ENCODE measurements around the gene FHL1.

DNA sequence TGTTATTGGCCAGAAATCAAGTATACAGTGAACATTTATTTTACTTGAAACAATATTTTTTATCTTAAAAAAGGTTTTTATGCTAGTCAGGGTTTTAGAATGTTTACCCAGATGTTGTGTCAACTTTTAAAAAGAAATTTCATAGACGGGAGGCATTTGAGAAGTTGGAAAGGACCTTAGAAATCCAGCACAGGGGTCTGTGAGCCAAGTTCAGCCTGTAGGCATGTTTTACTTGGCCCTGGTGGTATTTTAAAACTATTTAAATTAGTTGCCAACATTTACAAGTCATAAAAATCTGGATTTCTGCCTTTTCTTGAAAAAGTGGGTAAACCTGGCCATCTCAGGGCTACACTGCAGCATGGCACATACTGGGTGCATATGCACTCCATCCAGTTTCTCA lies 25.5 kb upstream of the FHL1 start:
- TF ChIP-seq, protein P1, sequence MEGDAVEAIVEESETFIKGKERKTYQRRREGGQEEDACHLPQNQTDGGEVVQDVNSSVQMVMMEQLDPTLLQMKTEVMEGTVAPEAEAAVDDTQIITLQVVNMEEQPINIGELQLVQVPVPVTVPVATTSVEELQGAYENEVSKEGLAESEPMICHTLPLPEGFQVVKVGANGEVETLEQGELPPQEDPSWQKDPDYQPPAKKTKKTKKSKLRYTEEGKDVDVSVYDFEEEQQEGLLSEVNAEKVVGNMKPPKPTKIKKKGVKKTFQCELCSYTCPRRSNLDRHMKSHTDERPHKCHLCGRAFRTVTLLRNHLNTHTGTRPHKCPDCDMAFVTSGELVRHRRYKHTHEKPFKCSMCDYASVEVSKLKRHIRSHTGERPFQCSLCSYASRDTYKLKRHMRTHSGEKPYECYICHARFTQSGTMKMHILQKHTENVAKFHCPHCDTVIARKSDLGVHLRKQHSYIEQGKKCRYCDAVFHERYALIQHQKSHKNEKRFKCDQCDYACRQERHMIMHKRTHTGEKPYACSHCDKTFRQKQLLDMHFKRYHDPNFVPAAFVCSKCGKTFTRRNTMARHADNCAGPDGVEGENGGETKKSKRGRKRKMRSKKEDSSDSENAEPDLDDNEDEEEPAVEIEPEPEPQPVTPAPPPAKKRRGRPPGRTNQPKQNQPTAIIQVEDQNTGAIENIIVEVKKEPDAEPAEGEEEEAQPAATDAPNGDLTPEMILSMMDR (conservative IDR thresholded peaks at IDR 0.05; ENCODE audit: low read depth, low read length): no peak
- no peak for TF ChIP-seq EZH2 (IDR thresholded peaks at IDR 0.05; ENCODE audit: low read length, unreplicated experiment)

Measured in PC-3 (cell line).